Superior temporal gyrus (tissue), 1 donor: Measurements from ENCODE around the gene NPAS4.
"Not testable (repeated sequence)": the region's sequence is repeated elsewhere in the genome, so short reads cannot be mapped to it uniquely, and the experiment has no call there.

Source experiments
- DNase-seq: peaks from one replicate; pipeline ENCODE4 v3.0.0-alpha.2; 2016; ENCODE audit errors: extremely low spot score

The NPAS4 gene

GRCh38 chr11:66420671-66421476 lies at the start of gene NPAS4:
TSS of gene NPAS4 (plus strand) at chr11:66421035. CDS start at chr11:66421180, 145 bp downstream.
- peak; percentile 24 for DNase-seq

GRCh38 chr11:66371627-66372415 lies 49.0 kb upstream of the NPAS4 start, which contains the start of gene SLC29A2:
TSS of gene SLC29A2 (minus strand) at chr11:66371760. CDS start at chr11:66371591, 169 bp downstream.
- no peak for DNase-seq

DNA sequence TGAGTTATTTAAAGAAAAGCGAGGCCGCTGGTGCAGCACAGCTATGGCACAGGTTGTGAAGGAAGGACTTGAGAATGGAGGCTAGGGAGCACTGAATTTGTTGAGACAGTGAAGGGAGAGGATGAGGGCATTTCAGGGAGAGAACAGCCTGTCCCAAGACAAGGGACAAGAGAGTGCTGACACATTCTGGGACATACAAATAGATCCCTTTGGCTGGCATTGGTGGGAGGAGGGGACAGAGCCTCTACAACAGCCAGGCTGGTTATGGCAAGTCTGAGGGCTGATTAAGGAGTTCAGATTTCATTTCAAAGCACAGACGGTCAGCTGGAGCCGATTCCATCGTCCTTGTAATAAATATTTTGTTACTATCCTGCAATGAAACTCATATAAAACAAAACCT lies 47.6 kb upstream of the NPAS4 start:
- peak; percentile 35 for DNase-seq

DNA sequence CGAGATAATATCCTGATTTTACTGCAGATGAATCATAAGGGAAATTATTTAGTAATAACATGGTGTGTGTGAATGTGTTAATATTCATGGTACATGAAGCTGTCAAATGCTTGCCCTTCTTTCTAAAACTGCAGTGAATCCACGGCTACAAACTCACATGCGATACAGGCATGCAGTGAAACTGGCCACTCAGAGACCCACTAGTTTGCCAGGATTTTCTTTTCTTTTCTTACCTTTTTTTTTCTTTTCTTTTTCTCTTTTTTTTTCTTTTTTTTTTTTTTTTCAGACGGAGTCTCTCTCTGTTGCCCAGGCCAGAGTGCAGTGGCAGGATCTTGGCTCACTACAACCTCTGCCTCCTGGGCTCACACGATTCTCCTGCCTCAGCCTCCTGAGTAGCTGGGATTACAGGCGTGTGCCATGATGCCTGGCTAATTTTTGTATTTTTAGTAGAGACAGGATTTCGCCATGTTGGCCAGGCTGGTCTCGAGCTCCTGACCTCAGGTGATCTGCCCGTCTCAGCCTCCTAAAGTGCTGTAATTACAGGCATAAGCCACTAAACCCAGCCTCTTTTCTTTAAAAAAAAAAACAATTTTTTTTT lies 47.0 kb upstream of the NPAS4 start:
- DNase-seq, result not testable (repeated sequence)

DNA sequence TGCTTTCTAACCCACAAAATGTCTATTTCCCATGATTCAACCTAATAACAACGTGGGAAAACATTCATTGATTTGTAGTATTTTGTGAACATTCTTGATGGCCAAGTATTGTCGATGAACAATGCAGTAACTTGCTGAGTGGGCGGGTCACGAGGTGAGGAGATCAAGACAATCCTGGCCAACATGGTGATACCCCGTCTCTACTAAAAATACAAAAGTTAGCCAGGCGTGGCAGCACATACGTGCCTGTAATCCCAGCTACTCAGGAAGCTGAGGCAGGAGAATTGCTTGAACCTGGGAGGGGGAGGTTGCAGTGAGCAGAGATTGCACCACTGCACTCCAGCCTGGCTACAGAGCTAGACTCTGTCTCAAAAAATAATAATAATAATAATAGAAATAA lies 40.6 kb upstream of the NPAS4 start:
- not testable (repeated sequence) for DNase-seq

DNA sequence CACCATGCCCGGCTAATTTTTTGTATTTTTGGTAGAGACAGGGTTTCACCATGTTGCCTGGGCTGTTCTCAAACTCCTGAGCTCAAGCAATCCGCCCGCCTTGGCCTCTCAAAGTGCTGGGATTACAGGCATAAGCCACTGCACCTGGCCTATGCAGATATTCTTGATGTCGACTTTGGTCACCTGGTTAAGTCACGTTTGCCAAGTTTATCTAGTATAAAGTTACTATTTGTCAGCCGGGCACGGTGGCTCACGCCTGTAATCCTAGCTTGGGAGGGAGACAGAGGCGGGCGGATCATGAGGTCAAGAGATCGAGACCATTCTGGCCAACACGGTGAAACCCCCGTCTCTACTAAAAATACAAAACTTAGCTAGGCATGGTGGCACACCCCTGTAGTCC lies 36.5 kb upstream of the NPAS4 start:
- DNase-seq, result not testable (repeated sequence)

- peak; percentile 95 for DNase-seq
Measured at GRCh38 chr11:66386171-66387069, 34.4 kb upstream of the NPAS4 start.

- peak; percentile 59 for DNase-seq
Measured at GRCh38 chr11:66388780-66389386, 32.0 kb upstream of the NPAS4 start.

DNA sequence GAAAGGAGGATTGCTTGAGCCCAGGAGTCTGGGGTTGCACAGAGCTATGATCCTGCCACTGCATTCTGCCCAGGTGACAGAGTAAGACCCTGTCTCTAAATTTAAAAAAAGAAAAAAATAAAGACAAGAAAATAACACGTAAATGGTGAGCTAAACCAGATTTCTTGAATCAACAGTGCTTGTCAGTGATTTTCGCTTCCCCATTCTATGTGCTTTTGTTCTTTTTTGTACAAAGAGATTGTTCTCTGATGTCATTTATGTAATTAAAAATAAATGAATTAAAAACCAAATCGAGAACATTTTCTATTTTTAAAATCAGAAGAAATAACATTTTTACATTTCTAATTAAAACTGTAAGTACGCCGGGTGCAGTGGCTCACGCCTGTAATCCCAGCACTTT lies 29.5 kb upstream of the NPAS4 start:
- no peak for DNase-seq

GRCh38 chr11:66393954-66394353 lies 26.9 kb upstream of the NPAS4 start:
- no peak for DNase-seq

- DNase-seq, result no peak
Measured at GRCh38 chr11:66407651-66408050, 13.2 kb upstream of the NPAS4 start.

- DNase-seq, result peak; percentile 92
Measured at GRCh38 chr11:66408488-66409214, 12.2 kb upstream of the NPAS4 start.

GRCh38 chr11:66409226-66409625 lies 11.6 kb upstream of the NPAS4 start:
- no peak for DNase-seq

DNA sequence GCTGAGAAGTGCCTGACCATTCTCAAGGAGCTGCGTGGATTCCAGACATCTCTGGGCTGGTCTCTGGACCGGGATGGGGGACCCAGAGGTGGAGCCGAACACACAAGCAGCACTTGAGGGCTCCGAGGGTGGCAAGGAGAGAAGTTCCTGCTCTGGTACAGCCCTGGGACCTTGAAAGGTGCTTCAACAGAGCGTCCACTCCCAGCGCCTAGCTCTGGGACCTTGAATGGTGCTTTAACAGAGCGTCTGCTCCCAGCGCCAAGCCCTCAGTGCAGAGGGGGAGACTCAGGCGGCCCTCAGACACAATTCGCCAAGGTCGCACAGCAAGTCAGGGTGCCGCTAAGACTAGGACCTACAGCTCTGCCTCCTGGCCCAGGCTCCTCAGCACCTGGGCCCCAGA lies 10.6 kb upstream of the NPAS4 start:
- DNase-seq, result no peak

- no peak for DNase-seq
Measured at GRCh38 chr11:66411323-66411722, 9.5 kb upstream of the NPAS4 start.

GRCh38 chr11:66412110-66412509 lies 8.7 kb upstream of the NPAS4 start:
- DNase-seq, result no peak

GRCh38 chr11:66413167-66413566 lies 7.7 kb upstream of the NPAS4 start:
- no peak for DNase-seq

DNA sequence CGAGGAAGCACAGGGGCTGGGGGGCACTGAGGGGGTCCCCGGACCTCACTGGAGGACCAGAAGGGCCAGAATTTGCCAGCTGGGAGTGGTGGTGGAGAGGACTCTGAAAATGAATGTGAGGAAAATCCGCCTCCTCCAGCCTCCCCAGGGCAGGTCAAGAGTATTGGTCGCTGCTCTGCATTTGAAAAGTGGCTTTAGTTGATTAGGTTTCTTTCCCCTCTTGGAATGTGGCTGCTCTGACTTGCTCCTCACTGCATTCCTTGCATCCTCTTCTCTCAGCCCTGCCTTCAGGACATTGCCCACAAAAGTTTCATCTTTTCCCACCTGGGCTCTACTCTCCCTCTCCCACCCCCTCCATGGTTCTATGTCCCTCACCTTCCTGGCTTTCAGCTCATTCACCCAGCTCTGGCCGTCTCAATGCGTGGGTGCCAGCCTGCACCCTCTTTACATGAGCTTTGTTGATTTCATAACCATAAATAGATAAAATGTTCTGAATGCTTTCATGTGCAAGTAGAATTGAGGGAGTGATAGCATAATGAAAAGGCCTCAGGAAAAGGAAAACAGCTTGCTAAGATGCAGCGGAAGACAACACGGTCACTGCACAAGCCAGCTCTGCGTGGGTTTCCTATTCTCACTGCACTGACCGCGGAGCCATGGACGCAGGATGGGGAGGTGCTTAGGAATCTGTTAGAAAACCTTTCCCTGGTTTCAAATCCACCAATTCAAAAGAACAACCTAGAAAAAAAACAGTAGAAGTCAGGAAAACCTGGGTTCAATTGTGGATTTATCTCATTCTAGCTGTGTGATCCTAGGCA lies 6.5 kb upstream of the NPAS4 start:
- DNase-seq, result no peak

DNA sequence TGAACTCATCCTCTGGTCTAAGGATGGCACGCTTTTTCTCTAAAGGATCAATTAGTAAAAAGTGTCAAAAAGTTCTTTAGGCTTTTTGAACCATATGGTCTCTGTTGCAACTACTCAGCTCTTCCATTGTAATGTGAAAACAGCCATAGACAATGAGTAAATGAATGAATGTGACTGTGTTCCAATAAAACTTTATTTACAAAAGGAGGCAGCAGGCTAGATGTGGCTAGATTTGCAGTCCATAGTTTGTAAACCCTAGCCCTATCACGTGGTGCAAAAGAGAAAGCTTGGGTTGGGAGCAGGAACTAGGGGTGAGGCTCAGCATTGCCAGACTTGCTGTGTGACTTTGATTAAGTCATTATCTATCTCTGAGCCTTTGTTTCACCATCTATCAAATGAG lies 5.4 kb upstream of the NPAS4 start:
- no peak for DNase-seq
